Vagina (tissue), 2 donors: ENCODE data around the gene ELAVL2. TPM values are rescaled to one million over a fixed set of nuclear protein-coding genes. Genes with fewer than 3 reads are reported as not detected.

Source experiments
- DNase-seq, 2 donors: peaks; one replicate each; pipeline ENCODE4 v3.0.0-alpha.2; 2017; ENCODE audit errors: extremely low spot score in 2 of 2
- H3K27ac ChIP-seq: fragments of 200-600 bp; sonication (generic); one replicate; pipeline ENCODE4 v1.5.1; 2019
- H3K27me3 ChIP-seq: fragments of 200-600 bp; sonication (generic); one replicate; pipeline ENCODE4 v1.5.1; 2019
- H3K36me3 ChIP-seq, 2 donors: fragments of 200-600 bp; sonication (generic); one replicate each; pipeline ENCODE4 v1.5.1; 2017 to 2019
- H3K4me1 ChIP-seq: fragments of 200-600 bp; sonication (generic); one replicate; pipeline ENCODE4 v1.5.1; 2019
- H3K4me3 ChIP-seq, 2 donors: fragments of 200-600 bp; sonication (generic); 1 replicate in 1 of 2; 2 replicates in 1 of 2; pipeline ENCODE4 v1.5.1; 2016 to 2019
- H3K9me3 ChIP-seq: fragments of 200-600 bp; sonication (generic); one replicate; pipeline ENCODE4 v1.5.1; 2019
- POLR2A ChIP-seq, 2 donors: fragments of 450-650 bp; IDR thresholded peaks; one replicate each; pipeline ENCODE4 v1.6.1; 2017; ENCODE audit warnings: antibody characterized with exemption in 2 of 2, mild to moderate bottlenecking in 2 of 2, moderate library complexity in 2 of 2
- POLR2AphosphoS5 ChIP-seq, 2 donors: sonication (generic); formaldehyde crosslinking; IDR thresholded peaks; one replicate each; pipeline ENCODE4 v1.9.0; 2017; ENCODE audit warnings: antibody characterized with exemption in 2 of 2, mild to moderate bottlenecking in 2 of 2, low read depth in 1 of 2; ENCODE audit not compliant: insufficient read depth in 1 of 2
- intact Hi-C: fragments of 100-400 bp; cut with DNase I; formaldehyde crosslinking; loops from one replicate; pipeline ENCODE4 v1.15.1; 2023
- total RNA-seq: library from RNA; depleted of rRNA; stranded (reverse); fragments of >200 nt; gene quantifications from one replicate; pipeline ENCODE4 v1.2.3, GENCODE V29; 2016
- TF ChIP-seq, protein P1 (sequence below), 3 experiments: fragments of 450-650 bp in 2 of 3; fragments of 200-600 bp in 1 of 3; sonication (generic) in 1 of 3; IDR thresholded peaks; one replicate each; pipeline ENCODE4 v1.5.1; 2017 to 2019; ENCODE audit warnings: antibody characterized with exemption in 3 of 3, mild to moderate bottlenecking in 2 of 3, moderate library complexity in 2 of 3

The ELAVL2 gene
- total RNA-seq, 1 donor from 2014 or later = 2.2 TPM

DNA sequence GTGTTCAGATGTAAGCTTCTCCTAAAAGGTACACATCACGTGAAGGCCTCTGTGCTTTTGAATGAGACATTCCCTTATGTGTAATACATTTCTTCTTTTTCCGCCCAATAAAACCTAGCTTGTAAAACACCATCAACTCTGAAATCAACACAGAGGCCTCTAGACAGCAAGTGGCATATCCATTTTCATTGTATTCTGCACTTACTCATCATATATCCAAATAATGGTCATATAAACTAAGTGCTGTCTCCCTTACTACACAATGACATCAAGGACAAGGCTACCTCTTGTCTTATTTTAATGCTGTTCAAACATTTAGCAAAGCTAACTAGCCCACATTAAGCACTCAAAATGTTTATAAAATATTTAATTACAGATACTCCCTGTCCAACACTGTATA, 108.5 kb downstream of the ELAVL2 start:
- no peak overlapping the region for H3K4me3 ChIP-seq
- H3K27me3 ChIP-seq = no peaks in the 10 kb centered on the region
- H3K9me3 ChIP-seq = no peaks in the 10 kb centered on the region
- no peak overlapping the region for H3K27ac ChIP-seq
- no peak for DNase-seq
- intact Hi-C loops = no loop called here
- H3K36me3 ChIP-seq = no peaks in the 10 kb centered on the region
- no peak for TF ChIP-seq POLR2A (IDR thresholded peaks at IDR 0.05)
- no peak for TF ChIP-seq POLR2AphosphoS5 (IDR thresholded peaks at IDR 0.05; ENCODE audit: insufficient read depth in 1 of 2, low read depth in 1 of 2)
- TF ChIP-seq, protein P1, sequence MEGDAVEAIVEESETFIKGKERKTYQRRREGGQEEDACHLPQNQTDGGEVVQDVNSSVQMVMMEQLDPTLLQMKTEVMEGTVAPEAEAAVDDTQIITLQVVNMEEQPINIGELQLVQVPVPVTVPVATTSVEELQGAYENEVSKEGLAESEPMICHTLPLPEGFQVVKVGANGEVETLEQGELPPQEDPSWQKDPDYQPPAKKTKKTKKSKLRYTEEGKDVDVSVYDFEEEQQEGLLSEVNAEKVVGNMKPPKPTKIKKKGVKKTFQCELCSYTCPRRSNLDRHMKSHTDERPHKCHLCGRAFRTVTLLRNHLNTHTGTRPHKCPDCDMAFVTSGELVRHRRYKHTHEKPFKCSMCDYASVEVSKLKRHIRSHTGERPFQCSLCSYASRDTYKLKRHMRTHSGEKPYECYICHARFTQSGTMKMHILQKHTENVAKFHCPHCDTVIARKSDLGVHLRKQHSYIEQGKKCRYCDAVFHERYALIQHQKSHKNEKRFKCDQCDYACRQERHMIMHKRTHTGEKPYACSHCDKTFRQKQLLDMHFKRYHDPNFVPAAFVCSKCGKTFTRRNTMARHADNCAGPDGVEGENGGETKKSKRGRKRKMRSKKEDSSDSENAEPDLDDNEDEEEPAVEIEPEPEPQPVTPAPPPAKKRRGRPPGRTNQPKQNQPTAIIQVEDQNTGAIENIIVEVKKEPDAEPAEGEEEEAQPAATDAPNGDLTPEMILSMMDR (IDR thresholded peaks at IDR 0.05) = no peak
- no peaks in the 10 kb centered on the region for H3K4me1 ChIP-seq

DNA sequence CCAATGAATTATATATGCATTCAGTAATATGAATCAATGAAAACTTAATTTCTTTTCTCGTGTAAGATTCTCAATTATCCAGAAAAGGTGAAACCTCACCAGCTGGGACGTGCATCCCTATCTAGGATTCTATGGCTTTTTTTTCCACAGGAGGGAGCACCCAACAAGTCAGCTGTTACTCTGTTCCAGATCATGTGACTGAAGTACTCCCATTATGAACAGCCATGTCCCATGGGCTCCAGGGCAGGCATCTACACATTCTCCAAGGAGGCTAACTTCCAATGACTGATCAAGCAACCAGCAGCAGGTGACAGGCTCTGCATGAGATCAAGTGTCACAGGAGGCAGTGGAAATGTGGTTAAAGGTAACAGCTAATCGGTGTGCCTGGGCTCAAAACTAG, 118.8 kb downstream of the ELAVL2 start:
- Histone ChIP-seq H3K4me3 (no peak overlapping the region), H3K36me3 (no peaks in the 10 kb centered on the region), H3K27ac (no peak overlapping the region), H3K27me3 (no peaks in the 10 kb centered on the region), H3K4me1 (no peaks in the 10 kb centered on the region), H3K9me3 (no peaks in the 10 kb centered on the region)
- intact Hi-C loops = no loop called here
- DNase-seq = no peak
- no peak for TF ChIP-seq POLR2A (IDR thresholded peaks at IDR 0.05)
- TF ChIP-seq, protein P1 (IDR thresholded peaks at IDR 0.05) = no peak
- no peak for TF ChIP-seq POLR2AphosphoS5 (IDR thresholded peaks at IDR 0.05; ENCODE audit: insufficient read depth in 1 of 2, low read depth in 1 of 2)

DNA sequence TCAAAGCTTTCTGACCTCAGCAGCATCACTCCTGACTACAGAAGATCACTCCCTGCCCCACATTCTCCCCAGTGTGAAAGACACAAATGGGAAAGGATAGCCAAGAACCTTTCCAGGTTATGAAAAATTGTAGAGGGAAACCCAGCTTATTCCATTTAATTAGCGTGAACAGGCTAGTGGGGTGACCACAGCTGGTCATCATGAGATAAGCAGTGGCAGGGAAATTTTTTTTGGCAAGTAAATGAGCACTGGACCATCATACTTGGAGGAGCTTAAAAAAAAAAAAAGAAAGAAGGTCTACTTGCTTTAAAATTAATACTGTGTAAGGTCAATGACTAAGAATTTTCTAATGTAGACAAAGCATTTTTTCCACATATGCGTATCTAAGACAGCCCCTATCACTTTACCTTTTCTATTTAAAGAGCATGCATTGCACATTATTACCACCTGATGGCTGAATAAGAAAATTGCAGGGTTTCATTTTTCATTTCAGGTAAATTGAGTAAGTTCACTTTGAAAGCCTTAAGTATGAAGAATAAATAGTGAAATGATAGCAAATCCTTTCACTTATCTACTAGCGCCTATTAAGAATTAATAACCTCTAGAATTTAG, 123.6 kb downstream of the ELAVL2 start:
- no peaks in the 10 kb centered on the region for H3K27me3 ChIP-seq
- intact Hi-C loops = no loop called here

DNA sequence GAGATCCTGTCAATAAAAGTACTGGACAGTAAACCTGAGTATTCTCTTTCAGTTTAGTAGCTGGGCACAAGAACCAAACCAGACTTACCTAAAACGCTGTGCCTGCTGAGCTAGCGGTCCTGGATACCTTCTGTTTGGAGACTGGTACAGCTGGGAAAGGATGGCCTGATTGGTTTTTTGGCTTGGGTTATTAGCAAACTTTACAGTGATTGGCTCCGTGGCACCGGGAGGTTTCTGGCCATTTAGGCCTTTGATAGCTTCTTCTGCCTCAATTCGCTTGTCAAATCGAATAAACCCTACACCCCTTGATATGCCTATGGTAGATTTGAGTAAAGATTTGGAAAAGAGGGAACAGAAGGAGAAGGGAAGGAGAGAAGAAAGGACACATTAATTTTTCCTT, 124.7 kb downstream of the ELAVL2 start:
- H3K9me3 ChIP-seq = no peaks in the 10 kb centered on the region
- intact Hi-C loops = no loop called here
- DNase-seq = no peak
- TF ChIP-seq POLR2A (IDR thresholded peaks at IDR 0.05) (no peak), POLR2AphosphoS5 (IDR thresholded peaks at IDR 0.05; ENCODE audit: insufficient read depth in 1 of 2, low read depth in 1 of 2) (no peak)
- TF ChIP-seq, protein P1 (IDR thresholded peaks at IDR 0.05) = no peak
- H3K36me3 ChIP-seq = no peaks in the 10 kb centered on the region
- no peak overlapping the region for H3K27ac ChIP-seq
- no peaks in the 10 kb centered on the region for H3K27me3 ChIP-seq
- no peak overlapping the region for H3K4me3 ChIP-seq
- H3K4me1 ChIP-seq = no peaks in the 10 kb centered on the region

More for the DNA sequence above, 123.6 kb downstream of the ELAVL2 start:
- H3K4me3 ChIP-seq = no peak overlapping the region
- TF ChIP-seq POLR2A (IDR thresholded peaks at IDR 0.05) = no peak
- TF ChIP-seq, protein P1 (IDR thresholded peaks at IDR 0.05) = no peak
- no peak for TF ChIP-seq POLR2AphosphoS5 (IDR thresholded peaks at IDR 0.05; ENCODE audit: insufficient read depth in 1 of 2, low read depth in 1 of 2)
- no peak for DNase-seq
- H3K9me3 ChIP-seq = no peaks in the 10 kb centered on the region
- H3K36me3 ChIP-seq = no peaks in the 10 kb centered on the region
- H3K4me1 ChIP-seq = no peaks in the 10 kb centered on the region
- no peak overlapping the region for H3K27ac ChIP-seq

DNA sequence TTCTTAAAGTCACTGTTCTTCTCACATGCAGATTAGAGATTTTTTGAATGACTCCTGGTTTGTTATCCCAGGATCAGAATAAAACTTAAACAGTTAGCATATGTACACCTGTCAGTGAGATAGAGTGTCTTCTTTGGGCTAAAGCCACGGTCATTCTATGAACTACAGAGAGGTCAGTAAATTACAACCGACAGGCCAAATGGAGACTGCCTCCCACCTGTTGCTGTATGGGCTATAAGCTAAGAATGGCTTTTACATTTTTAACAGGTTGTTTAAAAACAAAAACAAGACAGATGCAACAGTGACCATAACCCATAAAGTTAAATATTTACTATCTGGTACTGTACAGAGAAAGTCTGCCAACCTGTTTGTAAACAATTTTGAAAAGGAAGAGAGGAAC, 125.7 kb downstream of the ELAVL2 start:
- no peak for DNase-seq
- Histone ChIP-seq H3K9me3 (no peaks in the 10 kb centered on the region), H3K4me3 (no peak overlapping the region), H3K27ac (no peak overlapping the region), H3K4me1 (no peaks in the 10 kb centered on the region), H3K36me3 (no peaks in the 10 kb centered on the region), H3K27me3 (no peaks in the 10 kb centered on the region)
- TF ChIP-seq POLR2A (IDR thresholded peaks at IDR 0.05) = no peak
- TF ChIP-seq, protein P1 (IDR thresholded peaks at IDR 0.05) = no peak
- no peak for TF ChIP-seq POLR2AphosphoS5 (IDR thresholded peaks at IDR 0.05; ENCODE audit: insufficient read depth in 1 of 2, low read depth in 1 of 2)
- intact Hi-C loops = no loop called here
